ENCODE measurements around the gene MYCBP2.

Gene MYCBP2

DNA sequence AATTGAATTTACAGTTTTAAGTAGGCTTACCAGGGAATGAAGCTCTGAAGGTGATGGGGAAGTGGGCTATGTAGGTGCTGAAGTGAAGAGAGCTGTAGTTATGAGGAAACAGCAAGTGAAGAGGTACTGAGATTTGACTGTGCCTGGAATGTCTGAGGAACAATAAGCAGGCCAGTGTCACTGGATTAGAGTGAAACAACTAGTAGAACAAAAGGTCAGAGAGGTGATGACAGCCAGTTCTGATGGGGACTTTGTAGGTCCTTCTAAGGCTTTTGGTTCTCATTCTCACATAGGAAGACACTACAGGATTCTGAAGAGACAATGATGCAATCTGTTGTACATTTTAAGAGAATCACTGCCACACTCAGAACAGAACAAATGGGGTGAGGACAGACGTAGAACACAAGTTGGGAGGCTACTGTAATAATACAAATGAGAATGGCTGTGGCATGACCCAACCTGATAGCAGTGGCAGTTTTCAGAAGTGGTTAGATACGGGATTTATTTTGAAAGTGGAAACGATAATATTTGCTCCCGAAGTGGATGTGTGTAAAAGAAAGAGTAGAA, 130.8 kb downstream of the MYCBP2 start:
- no peak for DNase-seq

DNA sequence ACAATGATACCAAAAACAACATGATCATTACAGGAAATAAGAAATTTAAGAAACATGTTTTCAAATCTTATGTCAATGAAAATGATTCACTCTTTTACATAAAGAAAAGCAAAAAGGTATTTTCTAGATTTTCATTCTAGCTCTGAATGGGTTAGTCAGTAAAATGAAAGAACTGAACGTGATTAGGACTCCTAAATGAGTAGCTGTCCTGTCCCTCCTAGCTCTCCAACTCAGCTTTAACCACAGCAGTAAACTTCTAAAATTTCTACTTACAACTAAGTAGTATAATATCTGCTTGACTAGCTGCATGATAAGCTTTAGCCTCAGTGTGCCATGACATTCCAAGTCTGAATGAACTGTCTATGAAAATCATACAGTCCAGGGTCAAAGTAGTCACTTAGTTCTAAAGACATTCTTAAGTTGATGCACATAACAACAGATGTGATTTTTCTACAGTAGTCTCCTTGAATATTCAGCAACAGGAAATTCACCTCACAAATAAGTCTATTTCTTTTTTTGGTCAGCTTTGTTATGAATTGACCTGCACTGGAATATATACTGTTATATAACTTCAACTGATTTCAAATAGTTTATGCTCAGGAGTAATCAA, 136.4 kb downstream of the MYCBP2 start:
- no peak for DNase-seq

DNA sequence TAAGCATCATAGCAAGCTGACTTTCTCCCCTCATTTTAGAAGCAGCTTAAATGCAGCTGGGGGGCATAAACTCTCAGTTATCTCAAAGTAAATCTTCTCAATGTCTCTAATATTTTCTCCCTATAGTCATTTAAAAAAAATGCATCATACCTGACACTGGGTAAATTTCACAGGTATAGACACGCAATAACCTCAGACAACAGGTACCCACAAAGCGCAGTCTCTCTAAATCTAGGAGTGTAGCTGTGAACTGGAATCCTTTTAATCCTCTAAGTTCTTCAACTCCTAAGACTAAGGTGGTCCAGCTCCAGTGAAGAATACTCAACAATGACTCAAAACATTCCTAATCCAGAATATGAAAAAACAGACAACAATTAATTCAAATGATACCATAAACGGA, 141.2 kb downstream of the MYCBP2 start:
- no peak for DNase-seq

DNA sequence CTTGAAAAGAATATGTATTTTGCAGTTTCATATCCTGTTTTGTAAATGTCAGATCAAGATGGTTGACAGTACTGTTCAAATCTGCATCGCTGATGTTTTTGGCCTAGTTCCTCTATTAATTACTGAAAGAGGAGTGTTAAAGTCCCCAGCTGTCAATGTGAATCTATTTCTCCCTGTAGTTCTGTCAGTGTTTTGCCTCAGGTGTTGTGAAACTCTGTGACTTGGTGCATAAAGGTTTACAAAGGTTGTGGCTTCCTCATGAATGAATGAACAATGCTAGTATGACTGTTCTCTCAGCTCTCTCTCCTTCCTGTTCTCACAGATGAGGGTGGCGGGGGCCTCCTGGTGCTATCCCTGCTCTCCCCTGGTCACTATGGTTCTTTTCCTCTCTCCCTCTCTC, 142.4 kb downstream of the MYCBP2 start:
- DNase-seq = peak; percentile 26 to 51

DNA sequence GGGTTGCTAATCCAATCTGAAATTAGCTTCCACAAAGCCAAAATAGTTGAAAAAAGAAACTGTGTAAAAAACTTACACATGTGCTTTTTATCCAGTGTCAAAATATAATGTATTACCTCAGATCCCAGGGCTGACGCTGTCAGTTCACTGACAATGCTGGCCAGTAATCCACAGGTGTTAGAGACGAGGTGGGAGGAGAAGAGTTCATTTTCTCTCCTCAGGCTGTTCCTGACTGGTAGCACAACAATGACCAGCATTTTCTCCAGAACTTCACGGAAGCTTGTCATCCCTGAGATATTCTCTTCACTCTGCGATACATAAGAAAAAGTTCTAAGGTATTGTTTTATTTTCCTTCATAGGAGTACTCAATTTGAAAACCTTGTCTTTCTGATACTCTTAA, 146.9 kb downstream of the MYCBP2 start:
- DNase-seq = no peak

DNA sequence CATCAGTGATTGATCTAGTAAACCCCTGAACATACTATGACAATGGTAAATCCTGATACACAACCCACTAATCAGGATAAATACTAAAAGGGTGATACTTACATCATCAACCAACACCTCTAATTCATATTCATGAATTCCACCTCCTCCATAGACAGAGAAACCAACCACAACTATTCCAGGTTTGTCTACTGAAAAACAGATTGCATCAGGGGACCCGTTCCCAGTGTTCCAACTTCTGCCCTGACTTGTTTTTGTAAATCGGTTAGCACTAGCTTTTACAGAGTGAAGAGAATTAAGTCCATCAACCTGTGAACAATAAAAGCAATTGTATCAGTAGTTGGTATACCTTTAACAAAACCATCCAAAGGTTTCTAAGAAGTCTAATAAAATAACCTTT, 149.2 kb downstream of the MYCBP2 start:
- DNase-seq = no peak

DNA sequence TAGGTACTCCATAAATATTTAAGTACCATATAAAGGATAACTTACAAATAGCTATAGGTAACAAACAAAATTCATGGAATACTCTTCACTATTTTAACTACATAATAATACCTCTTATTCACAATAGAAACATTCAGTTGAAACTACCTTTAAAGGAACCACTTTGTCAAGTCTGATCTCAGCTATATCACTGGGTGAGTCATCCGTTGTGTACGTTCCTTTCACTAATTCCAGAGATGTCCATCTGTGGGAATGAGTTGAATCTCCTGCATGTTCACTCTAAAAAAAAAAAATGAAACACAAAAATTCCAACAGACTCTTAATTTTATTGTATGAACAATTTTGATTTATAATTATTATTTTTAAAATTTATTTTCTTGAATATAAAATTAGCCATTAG, 150.5 kb downstream of the MYCBP2 start:
- DNase-seq = no peak

DNA sequence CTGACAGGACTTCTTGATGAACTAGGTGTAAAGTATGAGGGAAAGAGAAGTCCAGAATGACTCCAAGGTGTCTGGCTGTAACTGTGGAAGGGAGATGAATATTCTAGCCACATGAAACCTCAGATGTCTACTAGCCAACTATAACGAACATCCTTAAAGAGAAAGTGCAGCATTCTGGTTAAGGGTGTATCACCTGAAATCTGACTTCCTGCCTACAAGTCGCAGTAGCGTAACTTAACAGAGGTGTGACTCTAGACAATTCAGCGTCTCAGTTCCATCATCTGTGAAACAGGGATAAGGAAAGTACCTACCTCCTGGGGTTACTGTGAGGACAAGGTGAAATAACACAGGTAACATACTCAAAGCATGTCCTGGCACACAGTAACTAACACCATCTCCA, 154.2 kb downstream of the MYCBP2 start:
- no peak for DNase-seq

DNA sequence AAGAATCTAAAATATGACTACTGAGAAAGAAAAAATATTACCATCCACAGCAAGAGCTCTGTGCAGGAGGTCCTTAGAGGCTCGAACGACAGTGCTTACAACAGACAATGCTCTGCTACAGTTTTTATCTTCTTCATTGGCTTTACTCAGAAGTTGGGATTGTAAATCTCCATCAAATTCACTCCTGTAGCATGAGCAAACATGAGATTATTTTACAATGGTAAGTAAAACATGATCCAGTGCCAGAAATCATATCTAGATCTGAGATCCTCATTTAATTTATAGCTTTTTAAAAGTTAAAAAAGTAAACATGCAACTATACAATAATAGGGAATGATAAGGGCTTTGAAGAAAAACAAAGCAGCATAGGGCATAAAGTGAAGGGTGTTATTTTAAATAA, 155.4 kb downstream of the MYCBP2 start:
- DNase-seq = no peak

DNA sequence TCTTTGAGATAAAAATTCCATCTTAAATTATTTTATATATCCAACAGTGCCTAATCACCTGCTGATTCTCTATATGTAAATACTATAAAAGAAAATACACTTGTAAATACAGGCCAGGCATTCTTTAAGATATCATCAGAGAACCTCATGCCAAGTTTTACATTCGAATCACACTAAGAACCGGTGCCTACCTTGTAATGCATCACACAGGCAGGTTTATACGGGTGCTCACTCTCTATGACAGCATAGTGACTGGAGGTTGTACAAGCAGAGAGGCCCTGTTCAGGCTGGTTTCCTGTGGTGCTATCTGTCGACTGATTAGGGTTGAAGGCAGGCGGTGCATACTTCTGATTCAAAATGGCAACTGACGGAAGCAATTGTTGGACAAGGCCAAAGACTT, 158.7 kb downstream of the MYCBP2 start:
- DNase-seq = no peak

DNA sequence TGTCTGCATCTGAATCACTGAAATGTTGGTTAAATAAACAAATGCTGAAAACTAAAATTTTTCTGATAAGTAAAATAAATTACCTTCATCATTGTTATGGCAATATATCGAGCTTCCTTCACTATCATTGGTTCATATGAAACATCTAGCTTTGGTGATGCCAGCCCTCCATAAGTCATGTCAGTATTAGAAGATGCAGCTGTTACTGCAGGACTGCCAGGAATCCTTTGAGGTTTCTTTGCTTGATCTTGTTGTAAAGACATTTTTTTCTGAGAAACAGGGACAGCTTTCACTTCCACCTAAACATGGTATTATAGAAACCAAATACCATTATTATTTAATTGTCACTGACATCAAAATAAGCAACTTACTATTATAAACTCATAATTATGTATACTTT, 176.2 kb downstream of the MYCBP2 start:
- no peak for DNase-seq

DNA sequence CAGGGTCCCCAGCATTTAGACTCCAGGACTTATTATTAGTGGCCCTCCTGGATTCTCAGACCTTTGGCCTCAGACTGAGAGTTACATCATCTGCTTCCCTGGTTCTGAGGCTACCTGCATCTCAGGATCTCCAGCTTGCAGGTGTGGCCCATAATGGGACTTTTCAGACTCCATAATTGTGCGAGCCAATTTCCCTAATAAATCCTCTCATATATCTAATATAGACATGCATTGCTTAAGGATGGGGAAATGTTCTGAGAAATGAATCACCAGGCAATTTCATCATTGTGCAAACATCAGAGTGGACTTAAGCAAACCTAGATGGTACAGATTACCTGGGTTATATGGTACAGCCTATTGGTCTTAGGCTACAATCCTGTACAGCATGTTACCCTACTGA, 183.5 kb downstream of the MYCBP2 start:
- DNase-seq = no peak

DNA sequence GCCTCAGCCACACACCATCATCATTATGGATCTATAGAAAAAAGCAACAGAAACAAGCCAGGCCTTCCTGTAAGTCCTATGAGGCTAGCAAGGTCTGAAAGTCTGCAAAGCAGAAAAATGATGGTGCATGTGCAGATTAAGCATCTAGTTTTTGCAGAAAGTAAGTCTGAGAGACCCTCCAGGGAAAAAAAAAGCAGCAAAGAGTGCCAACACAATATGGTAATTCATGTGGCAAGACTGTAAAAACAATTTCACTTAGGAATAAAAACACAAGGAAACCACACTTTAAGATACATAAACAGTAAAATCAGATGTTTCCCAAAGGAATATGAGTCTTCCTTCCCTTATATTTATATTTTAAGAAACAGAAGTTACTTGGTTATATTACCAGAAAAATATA, 187.6 kb downstream of the MYCBP2 start:
- no peak for DNase-seq

DNA sequence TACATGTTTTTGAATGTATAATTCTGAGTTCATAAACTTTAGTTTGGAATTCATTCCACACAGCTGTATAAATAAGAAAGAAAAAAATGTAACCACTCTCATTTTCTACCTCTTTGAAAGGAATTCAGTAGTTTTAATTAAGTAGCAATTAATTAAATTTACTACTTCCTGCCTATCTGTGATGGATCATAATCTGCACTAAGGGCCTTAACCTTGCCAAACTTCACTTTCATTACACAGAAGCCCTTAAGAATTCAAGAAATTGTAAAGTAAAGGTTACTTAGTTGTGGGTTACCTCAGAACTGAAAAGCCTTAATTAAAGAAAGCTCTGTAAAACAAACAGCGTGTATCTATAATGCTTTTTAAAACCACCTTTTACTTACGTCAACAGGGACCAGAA, 188.1 kb downstream of the MYCBP2 start:
- no peak for DNase-seq

DNA sequence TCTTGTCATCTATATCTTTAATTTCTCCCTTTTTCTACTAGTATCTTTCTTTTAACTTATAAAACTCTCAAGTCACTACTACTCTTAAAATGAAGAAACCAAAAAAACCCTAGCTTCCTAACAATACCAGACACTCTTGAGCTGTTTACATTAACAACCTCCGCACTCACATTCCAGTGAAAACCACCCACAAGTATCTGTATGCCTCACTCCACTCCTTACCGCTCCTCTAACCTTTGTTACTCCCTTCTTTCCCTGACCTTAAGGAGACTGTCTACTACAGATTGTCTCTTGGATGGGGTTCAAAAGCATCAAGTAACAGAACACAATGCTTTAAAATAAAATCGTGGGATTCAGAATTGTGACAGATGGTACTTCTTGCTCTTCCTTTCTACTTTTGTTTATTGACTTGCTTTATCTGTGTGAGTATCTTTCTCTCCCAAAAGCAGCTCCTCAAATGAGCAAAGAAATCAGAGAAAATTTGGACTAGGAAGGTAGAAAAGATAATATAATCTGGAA, 189.9 kb downstream of the MYCBP2 start:
- no peak for DNase-seq

DNA sequence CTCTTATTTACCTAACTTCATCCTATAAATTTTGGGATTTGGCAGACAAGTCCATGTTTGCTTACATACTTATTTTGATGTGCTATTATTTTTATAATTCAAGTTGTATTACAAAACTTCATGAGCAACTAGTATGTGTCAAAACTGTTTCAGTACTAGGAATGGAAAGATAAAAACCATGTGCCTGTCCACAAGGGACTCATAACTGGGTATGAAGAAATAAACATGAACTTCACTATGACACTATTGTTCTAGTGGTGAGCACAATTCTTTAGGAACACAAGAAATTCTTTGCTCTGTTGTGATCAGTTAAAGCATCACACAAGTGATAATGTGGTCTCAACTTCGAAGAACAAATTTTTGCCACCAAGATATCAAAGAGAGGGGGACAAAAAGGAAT, 202.5 kb downstream of the MYCBP2 start:
- DNase-seq = no peak

DNA sequence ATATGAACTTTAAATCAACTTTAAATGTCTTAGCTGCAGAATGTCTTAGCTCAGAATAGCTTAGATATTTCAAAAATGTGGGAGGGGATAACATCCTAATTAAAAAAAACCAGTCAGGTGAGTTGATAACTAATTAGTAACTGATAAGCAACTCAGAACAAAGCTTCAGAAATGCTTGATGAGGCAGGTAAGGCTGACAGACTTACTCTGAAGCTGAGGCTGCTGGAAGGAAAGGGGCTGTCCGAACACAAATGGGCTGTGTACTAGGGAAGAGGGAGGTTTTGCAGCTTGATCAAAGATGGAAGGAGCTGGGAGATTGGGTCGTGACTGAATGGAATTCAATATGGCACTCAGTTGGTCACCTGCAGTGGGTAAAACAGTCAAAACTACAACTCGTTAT, 208.8 kb downstream of the MYCBP2 start:
- no peak for DNase-seq

DNA sequence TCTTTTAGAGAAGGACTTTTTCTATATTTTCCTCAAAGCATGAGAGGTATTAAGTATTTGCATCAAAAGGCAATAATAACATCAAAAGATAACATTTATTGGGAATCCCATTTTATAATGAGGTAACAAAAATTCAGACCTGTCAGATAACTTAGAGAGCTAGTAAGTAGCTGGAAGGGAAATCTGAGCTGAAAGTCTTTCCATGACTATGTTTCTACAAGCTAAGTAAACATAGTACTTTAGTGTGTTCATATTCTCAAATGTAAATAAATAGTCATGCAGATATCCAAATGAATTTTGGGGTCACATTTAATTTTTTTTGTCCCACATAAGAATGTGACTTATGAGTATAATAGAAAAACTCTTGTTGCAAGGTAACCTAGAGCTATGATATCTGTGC, 212.6 kb downstream of the MYCBP2 start:
- no peak for DNase-seq

DNA sequence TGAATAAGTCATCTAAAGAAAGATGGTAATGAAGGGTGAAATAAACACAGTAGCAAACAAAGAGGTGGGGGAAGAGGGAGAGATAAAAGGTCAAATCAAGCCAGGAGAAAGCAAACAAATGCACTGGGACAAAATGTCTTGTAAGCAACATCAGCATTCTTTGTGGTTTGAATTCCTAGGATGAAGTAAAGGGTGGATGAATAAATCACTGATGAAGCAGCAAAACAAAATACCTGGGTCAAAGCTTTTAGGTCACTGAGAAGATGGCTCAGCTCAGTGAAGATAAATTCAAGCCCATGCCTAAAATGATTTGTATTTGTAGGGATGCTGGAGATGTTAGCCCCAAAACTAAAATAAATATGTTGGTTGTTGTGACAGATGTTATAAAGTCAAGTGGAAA, 213.4 kb downstream of the MYCBP2 start:
- DNase-seq = no peak

DNA sequence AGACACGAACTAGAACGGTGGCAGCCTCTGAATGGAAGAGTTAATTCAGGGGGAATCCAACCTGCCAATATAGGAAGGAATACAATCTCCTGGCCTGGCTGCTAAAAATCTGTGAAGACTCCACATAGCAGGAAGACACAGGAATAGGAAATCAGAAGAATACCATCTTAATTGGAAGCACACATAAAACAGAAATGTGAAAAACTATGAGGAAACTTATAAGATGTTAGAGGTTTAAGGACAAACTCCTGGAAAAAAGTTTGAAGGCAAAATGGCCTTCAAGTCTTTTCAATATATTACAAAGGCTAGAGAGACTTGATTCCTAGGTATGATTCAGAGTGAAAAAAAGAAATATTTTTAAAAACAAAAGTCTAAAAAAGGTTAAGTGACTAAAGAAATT, 221.8 kb downstream of the MYCBP2 start:
- DNase-seq = no peak

DNA sequence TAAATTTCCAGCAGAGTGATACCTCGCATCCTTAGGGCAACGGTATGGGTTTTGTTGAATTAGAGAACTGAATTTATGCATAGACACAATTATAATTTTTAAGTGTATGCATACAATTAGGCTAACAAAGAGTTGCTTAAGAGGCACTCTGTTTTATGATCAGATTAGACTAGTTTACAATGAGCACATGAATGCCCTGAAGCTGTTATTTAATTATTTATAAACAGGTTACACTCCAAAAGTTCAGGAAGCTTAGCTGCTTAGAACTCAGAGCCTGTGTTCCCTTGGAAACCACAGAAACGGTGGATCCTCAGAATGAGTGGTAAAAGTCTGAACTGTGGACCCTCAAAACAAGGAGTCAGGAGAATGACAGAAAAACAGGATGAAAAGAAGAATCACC, 227.5 kb downstream of the MYCBP2 start:
- no peak for DNase-seq

DNA sequence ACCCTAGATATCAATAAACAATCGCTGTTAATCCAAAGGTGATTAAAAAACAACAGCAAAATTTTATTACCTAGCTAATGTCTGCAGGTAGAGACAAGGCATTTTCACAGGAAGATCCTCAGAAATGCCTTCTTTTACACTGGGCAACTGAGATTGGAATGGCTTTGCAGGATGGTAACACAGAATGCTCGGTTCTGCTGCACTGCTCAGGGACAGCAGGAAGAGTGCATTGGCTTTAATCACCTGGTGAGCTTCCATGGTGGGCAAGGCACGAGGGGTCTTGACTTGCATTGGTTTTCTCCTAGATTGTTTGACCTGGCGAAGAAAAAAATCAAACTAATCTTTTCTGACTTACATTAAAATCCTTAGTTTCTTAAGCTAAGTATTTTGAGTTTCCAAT, 231.6 kb downstream of the MYCBP2 start:
- DNase-seq = no peak

DNA sequence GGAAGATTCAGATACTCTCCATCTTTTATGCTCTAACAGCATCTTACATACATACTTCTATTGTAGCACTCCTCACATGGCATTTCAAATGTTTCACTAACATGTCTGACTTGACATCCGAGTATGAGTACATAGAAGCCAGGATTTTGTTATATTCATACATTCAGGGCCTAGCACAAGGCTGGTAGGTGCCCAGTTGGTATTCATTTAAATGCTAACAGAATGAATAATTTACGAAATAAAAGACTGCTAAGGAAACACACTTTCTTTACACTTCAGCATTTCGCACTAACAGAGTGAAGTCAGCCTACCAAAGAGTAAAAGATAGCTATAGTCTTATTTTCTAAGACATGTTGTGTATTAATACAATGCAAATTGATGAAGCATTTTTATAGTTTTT, 232.1 kb downstream of the MYCBP2 start:
- DNase-seq = no peak

DNA sequence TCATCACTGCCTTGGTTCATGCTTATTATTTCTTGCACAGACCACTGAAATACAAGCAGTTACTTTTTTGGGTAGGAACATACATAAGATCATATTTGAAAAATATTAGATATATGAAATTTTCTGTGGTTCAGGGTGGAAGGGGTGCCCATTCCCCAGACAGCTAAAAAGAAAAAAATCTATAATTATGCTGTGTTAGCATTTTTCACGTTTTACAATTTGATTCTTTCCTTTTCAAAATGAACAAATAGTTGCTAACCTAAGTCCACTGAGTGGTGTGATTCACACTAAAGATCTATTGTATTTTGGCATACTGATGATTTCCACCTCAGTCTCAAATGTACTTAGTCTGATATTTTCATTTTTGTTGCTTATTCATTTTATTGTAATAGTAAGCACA, 233.2 kb downstream of the MYCBP2 start:
- DNase-seq = no peak

DNA sequence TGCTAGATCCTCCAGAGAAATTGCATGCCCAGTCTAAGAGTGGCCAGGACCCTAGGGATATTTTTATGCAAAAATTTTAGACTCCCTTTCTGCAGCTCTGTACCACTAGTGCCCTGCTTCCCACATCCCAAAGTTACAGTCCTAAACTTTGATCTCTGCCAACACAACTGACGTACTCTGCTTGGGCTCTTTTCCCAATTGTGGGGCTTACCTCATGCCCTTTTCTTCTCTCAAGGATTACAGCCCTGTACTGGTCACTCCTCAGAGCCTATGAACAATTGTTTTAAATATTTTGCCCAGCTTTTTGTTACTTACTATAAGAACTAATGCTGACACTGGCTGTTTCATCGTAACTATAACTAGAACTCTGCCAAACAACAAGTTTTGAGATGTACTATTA, 242.1 kb downstream of the MYCBP2 start:
- no peak for DNase-seq
